RWPE1 (cell line): ENCODE results near the gene PLOD2.

Source experiments
- CTCF ChIA-PET: fragments of 350-600 bp; sonication (Branson Sonifier 250); formaldehyde crosslinking; extraction: SDS; loops from one replicate; lab custom pipeline; 2021; lab: Yijun Ruan, JAX
- POLR2A ChIA-PET: fragments of 400-600 bp; formaldehyde crosslinking; extraction: SDS; loops from one replicate; lab custom pipeline; 2020; ENCODE audit warnings: antibody characterized with exemption; ENCODE audit not compliant: low non-redundant PET; lab: Yijun Ruan, JAX
- DNase-seq: peaks from one replicate; pipeline ENCODE4 v3.0.0; 2012; ENCODE audit warnings: low spot score
- H3K27ac ChIP-seq: fragments of 450-650 bp; 2 replicates; pipeline ENCODE4 v1.5.1; 2017
- TF ChIP-seq, protein P1 (sequence below): fragments of 450-650 bp; conservative IDR thresholded peaks from 2 replicates; pipeline ENCODE4 v1.5.1; 2017; ENCODE audit warnings: low read depth, mild to moderate bottlenecking

The PLOD2 gene

DNA sequence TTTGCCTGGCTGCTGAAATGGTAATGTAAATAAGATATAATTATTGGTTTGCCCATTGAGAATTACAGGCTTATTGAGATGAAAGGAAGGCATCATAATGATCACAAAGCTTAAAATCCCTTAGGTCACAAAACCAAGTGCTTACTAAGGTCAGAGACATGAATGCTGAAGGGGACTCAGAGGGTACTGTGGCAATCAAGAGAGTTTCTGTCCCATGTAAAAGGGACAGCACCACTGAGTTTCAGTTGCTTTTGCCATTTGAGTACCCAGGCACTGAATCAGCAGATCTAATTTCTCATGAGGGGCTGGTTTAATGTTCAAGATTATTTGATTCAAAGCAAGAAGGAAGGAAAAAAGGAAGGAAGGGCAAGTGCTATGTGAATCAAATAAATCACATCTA lies 127.0 kb downstream of the PLOD2 start:
- ChIA-PET POLR2A (no interaction called here), CTCF (no interaction called here)
- TF ChIP-seq, protein P1, sequence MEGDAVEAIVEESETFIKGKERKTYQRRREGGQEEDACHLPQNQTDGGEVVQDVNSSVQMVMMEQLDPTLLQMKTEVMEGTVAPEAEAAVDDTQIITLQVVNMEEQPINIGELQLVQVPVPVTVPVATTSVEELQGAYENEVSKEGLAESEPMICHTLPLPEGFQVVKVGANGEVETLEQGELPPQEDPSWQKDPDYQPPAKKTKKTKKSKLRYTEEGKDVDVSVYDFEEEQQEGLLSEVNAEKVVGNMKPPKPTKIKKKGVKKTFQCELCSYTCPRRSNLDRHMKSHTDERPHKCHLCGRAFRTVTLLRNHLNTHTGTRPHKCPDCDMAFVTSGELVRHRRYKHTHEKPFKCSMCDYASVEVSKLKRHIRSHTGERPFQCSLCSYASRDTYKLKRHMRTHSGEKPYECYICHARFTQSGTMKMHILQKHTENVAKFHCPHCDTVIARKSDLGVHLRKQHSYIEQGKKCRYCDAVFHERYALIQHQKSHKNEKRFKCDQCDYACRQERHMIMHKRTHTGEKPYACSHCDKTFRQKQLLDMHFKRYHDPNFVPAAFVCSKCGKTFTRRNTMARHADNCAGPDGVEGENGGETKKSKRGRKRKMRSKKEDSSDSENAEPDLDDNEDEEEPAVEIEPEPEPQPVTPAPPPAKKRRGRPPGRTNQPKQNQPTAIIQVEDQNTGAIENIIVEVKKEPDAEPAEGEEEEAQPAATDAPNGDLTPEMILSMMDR: no peak
- no peak overlapping the region for H3K27ac ChIP-seq
- no peak for DNase-seq

DNA sequence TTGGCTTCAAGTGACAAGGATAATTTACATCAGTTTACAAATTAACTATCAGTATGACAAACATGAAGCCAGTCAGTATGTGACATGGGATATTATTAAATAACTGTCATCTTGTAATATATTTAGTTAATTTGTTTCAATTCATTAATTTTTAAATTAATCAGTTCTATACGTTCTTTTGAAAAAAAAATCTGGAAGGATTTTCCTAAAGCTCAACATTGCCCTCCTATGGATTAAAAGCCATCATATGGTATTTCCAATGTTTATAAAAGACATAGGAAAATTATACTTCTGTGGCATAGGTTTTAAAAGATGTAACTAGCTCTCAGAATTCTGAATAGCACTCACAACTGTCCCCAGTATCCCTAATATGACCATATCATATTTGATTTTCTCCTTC lies 134.4 kb downstream of the PLOD2 start:
- POLR2A ChIA-PET: no interaction called here
- TF ChIP-seq, protein P1: no peak
- CTCF ChIA-PET: interaction anchor here (0.7 kb wide), 2 partner anchors 45 to 1252 kb away, joined by 3 read pairs; no protein-coding TSS in a partner anchor
- no peak for DNase-seq
- H3K27ac ChIP-seq: no peak overlapping the region

DNA sequence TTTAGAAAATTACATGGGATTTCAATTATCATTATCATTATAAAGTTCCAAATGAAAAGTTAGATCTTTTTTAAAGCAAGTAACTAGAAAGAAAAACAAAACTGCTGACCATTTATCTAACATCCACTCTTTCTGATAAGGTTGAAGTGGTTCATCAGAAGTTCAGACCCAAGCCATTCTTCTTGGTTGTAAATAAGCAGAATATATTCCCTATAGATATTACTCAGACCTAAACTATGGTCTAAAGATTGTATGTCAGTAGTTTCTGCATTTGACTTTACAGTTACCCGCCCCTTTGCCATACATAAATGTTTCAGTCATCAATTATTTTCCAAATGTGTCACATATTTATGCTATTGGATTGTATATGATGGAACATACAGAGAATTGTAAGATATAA lies 136.7 kb downstream of the PLOD2 start:
- CTCF ChIA-PET: interaction anchor here (0.5 kb wide), 1 partner anchor 29 kb away, joined by 3 read pairs; no protein-coding TSS in a partner anchor
- no peak for DNase-seq
- POLR2A ChIA-PET: no interaction called here
- TF ChIP-seq, protein P1: no peak
- no peak overlapping the region for H3K27ac ChIP-seq

DNA sequence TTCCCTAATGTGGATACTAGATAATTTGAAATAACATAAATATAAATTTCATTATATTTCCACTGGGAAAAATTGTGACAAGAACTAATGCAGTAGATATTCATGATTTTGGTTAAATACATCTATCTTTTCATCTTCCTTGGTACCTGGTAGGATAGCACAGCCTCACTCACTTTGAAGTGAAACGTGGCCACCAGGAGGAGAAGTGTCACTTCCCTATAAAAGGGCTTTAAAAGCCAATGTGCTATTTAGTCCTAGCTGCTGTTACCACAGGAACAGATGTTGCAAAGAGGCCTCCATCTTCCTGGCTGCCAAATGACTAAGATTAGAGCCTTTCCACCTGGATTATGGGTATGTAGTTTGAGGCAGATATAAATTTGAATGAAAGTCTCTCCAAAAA lies 140.0 kb downstream of the PLOD2 start:
- POLR2A ChIA-PET: no interaction called here
- H3K27ac ChIP-seq: no peak overlapping the region
- no peak for DNase-seq
- CTCF ChIA-PET: no interaction called here
- TF ChIP-seq, protein P1: no peak

DNA sequence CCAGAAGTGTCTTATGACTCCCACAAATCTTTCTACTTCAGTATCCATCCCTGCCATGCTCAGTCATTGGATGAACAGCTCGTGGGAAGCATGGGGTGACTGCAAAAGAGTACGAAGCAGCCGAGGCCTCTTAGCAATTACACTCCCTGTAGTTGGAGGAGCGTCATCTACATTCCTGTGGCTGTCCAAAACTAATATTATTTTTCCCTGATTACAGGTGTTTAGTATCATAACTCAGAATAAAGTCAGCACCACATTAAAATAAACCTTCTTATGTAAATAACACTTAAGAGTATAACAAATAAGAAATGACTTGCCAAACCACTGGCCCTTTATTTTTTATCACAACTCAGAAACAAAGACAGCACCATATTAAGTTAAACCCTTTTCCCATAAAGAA lies 141.5 kb downstream of the PLOD2 start:
- CTCF ChIA-PET: no interaction called here
- TF ChIP-seq, protein P1: no peak

More for the DNA sequence above, 141.5 kb downstream of the PLOD2 start:
- H3K27ac ChIP-seq: no peak overlapping the region
- POLR2A ChIA-PET: no interaction called here
- no peak for DNase-seq
